ENCODE measurements around the gene USP17L18. TPM values are rescaled to one million over a fixed set of nuclear protein-coding genes. Genes with fewer than 3 reads are reported as not detected.
"Not testable (repeated sequence)": the region's sequence is repeated elsewhere in the genome, so short reads cannot be mapped to it uniquely, and the experiment has no call there.

Gene USP17L18
- total RNA-seq, 1 experiment from 2014 or later = not detected

- H3K27me3 Mint-ChIP-seq (ENCODE audit: insufficient read depth, unreplicated experiment); H3K4me1 Mint-ChIP-seq (ENCODE audit: insufficient read depth, unreplicated experiment); DNase-seq (ENCODE audit: unreplicated experiment); CTCF ChIA-PET; H3K4me3 Mint-ChIP-seq (ENCODE audit: unreplicated experiment); BruUV-seq (replicated peaks); POLR2A ChIA-PET; H3K36me3 Mint-ChIP-seq (ENCODE audit: insufficient read depth, unreplicated experiment); H3K9me3 Mint-ChIP-seq (ENCODE audit: unreplicated experiment); H3K27ac Mint-ChIP-seq (ENCODE audit: low read depth, unreplicated experiment); intact Hi-C loops (cut with micrococcal nuclease): not testable (repeated sequence)
Observed at GRCh38 chr4:9243579-9243978, 4.9 kb upstream of the USP17L18 start, which contains the start of gene USP17L17. USP17L17 (plus strand) TSS chr4:9243879; CDS start chr4:9243879, 0 bp downstream.

GRCh38 chr4:9253078-9253477 lies 4.6 kb downstream of the USP17L18 start, which contains the start of gene USP17L19:
USP17L19 (plus strand) TSS chr4:9253378; CDS start chr4:9253378, 0 bp downstream.
- H3K36me3 Mint-ChIP-seq (ENCODE audit: insufficient read depth, unreplicated experiment); intact Hi-C loops (cut with micrococcal nuclease); BruUV-seq (replicated peaks); H3K27ac Mint-ChIP-seq (ENCODE audit: low read depth, unreplicated experiment); H3K9me3 Mint-ChIP-seq (ENCODE audit: unreplicated experiment); POLR2A ChIA-PET; H3K4me3 Mint-ChIP-seq (ENCODE audit: unreplicated experiment); H3K27me3 Mint-ChIP-seq (ENCODE audit: insufficient read depth, unreplicated experiment); H3K4me1 Mint-ChIP-seq (ENCODE audit: insufficient read depth, unreplicated experiment); DNase-seq (ENCODE audit: unreplicated experiment); CTCF ChIA-PET: not testable (repeated sequence)

- H3K36me3 Mint-ChIP-seq (ENCODE audit: insufficient read depth, unreplicated experiment); H3K9me3 Mint-ChIP-seq (ENCODE audit: unreplicated experiment); POLR2A ChIA-PET; BruUV-seq (replicated peaks); intact Hi-C loops (cut with micrococcal nuclease); DNase-seq (ENCODE audit: unreplicated experiment); H3K4me3 Mint-ChIP-seq (ENCODE audit: unreplicated experiment); H3K4me1 Mint-ChIP-seq (ENCODE audit: insufficient read depth, unreplicated experiment); CTCF ChIA-PET; H3K27ac Mint-ChIP-seq (ENCODE audit: low read depth, unreplicated experiment); H3K27me3 Mint-ChIP-seq (ENCODE audit: insufficient read depth, unreplicated experiment): not testable (repeated sequence)
Observed at GRCh38 chr4:9257824-9258223, 9.4 kb downstream of the USP17L18 start, which contains the start of gene USP17L20. USP17L20 (plus strand) TSS chr4:9258124; CDS start chr4:9258124, 0 bp downstream.

GRCh38 chr4:9262572-9262971 lies 14.1 kb downstream of the USP17L18 start, which contains the start of gene USP17L21:
USP17L21 (plus strand) TSS chr4:9262872; CDS start chr4:9262872, 0 bp downstream.
- H3K4me1 Mint-ChIP-seq (ENCODE audit: insufficient read depth, unreplicated experiment); intact Hi-C loops (cut with micrococcal nuclease); H3K9me3 Mint-ChIP-seq (ENCODE audit: unreplicated experiment); DNase-seq (ENCODE audit: unreplicated experiment); H3K27ac Mint-ChIP-seq (ENCODE audit: low read depth, unreplicated experiment); H3K4me3 Mint-ChIP-seq (ENCODE audit: unreplicated experiment); H3K36me3 Mint-ChIP-seq (ENCODE audit: insufficient read depth, unreplicated experiment); CTCF ChIA-PET; H3K27me3 Mint-ChIP-seq (ENCODE audit: insufficient read depth, unreplicated experiment); BruUV-seq (replicated peaks); POLR2A ChIA-PET: not testable (repeated sequence)

GRCh38 chr4:9267319-9267718 lies 18.9 kb downstream of the USP17L18 start, which contains the start of gene USP17L22:
USP17L22 (plus strand) TSS chr4:9267619; CDS start chr4:9267619, 0 bp downstream.
- H3K9me3 Mint-ChIP-seq (ENCODE audit: unreplicated experiment); BruUV-seq (replicated peaks); H3K27ac Mint-ChIP-seq (ENCODE audit: low read depth, unreplicated experiment); intact Hi-C loops (cut with micrococcal nuclease); H3K27me3 Mint-ChIP-seq (ENCODE audit: insufficient read depth, unreplicated experiment); POLR2A ChIA-PET; H3K36me3 Mint-ChIP-seq (ENCODE audit: insufficient read depth, unreplicated experiment); H3K4me1 Mint-ChIP-seq (ENCODE audit: insufficient read depth, unreplicated experiment); H3K4me3 Mint-ChIP-seq (ENCODE audit: unreplicated experiment); CTCF ChIA-PET; DNase-seq (ENCODE audit: unreplicated experiment): not testable (repeated sequence)

GRCh38 chr4:9271719-9272118 lies 23.3 kb downstream of the USP17L18 start:
- CTCF ChIA-PET; intact Hi-C loops (cut with micrococcal nuclease); H3K4me3 Mint-ChIP-seq (ENCODE audit: unreplicated experiment); BruUV-seq (replicated peaks); DNase-seq (ENCODE audit: unreplicated experiment); H3K27ac Mint-ChIP-seq (ENCODE audit: low read depth, unreplicated experiment); POLR2A ChIA-PET; H3K9me3 Mint-ChIP-seq (ENCODE audit: unreplicated experiment); H3K4me1 Mint-ChIP-seq (ENCODE audit: insufficient read depth, unreplicated experiment); H3K27me3 Mint-ChIP-seq (ENCODE audit: insufficient read depth, unreplicated experiment); H3K36me3 Mint-ChIP-seq (ENCODE audit: insufficient read depth, unreplicated experiment): not testable (repeated sequence)

Other genes starting within 250 kb of the USP17L18 start
- not detected in 2 replicates for gene FAM90A26, start 78.2 kb upstream of the USP17L18 start, total RNA-seq (2022)
- not detected in 2 replicates for gene USP17L10, start 38.0 kb upstream of the USP17L18 start, total RNA-seq (2022)
- gene USP17L11, start 33.2 kb upstream of the USP17L18 start, total RNA-seq (2022) = not detected in 2 replicates
- gene USP17L12, start 28.5 kb upstream of the USP17L18 start, total RNA-seq (2022) = not detected in 2 replicates
- gene USP17L13, start 23.7 kb upstream of the USP17L18 start, total RNA-seq (2022) = not detected in 2 replicates
- gene USP17L15, start 14.2 kb upstream of the USP17L18 start, total RNA-seq (2022) = not detected in 2 replicates
- gene USP17L17, start 4.8 kb upstream of the USP17L18 start, total RNA-seq (2022) = not detected in 2 replicates
- not detected in 2 replicates for gene USP17L19, start 4.7 kb downstream of the USP17L18 start, total RNA-seq (2022)
- gene USP17L20, start 9.5 kb downstream of the USP17L18 start, total RNA-seq (2022) = not detected in 2 replicates
- not detected in 2 replicates for gene USP17L21, start 14.2 kb downstream of the USP17L18 start, total RNA-seq (2022)
- gene USP17L22, start 19.0 kb downstream of the USP17L18 start, total RNA-seq (2022) = not detected in 2 replicates
- gene USP17L24, start 76.5 kb downstream of the USP17L18 start, total RNA-seq (2022) = not detected in 2 replicates
- not detected in 2 replicates for gene USP17L25, start 81.3 kb downstream of the USP17L18 start, total RNA-seq (2022)
- gene USP17L26, start 86.0 kb downstream of the USP17L18 start, total RNA-seq (2022) = not detected in 2 replicates
- gene USP17L5, start 90.8 kb downstream of the USP17L18 start, total RNA-seq (2022) = not detected in 2 replicates
- gene USP17L27, start 95.5 kb downstream of the USP17L18 start, total RNA-seq (2022) = not detected in 2 replicates
- gene USP17L28, start 100.3 kb downstream of the USP17L18 start, total RNA-seq (2022) = not detected in 2 replicates
- gene USP17L29, start 105.0 kb downstream of the USP17L18 start, total RNA-seq (2022) = not detected in 2 replicates
- not detected in 2 replicates for gene USP17L30, start 114.5 kb downstream of the USP17L18 start, total RNA-seq (2022)
- gene DEFB131A, start 195.8 kb downstream of the USP17L18 start, total RNA-seq (2022) = not detected in 2 replicates

Data from MCF 10A (cell line).